ENCODE data around the gene MTUS2.
"Not testable (repeated sequence)": the region's sequence is repeated elsewhere in the genome, so short reads cannot be mapped to it uniquely, and the experiment has no call there.

The MTUS2 gene

GRCh38 chr13:29170436-29171082 lies 350.4 kb downstream of the MTUS2 start:
- DNase-seq = no peak
- no peak for TF ChIP-seq POLR2A (IDR thresholded peaks at IDR 0.05; ENCODE audit: low read length)

GRCh38 chr13:29171244-29171643 lies 351.1 kb downstream of the MTUS2 start:
- no peak for DNase-seq
- TF ChIP-seq POLR2A (IDR thresholded peaks at IDR 0.05; ENCODE audit: low read length) (no peak), GATA1 (IDR thresholded peaks at IDR 0.05; ENCODE audit: low read depth, low read length) (no peak)

- DNase-seq = no peak
- TF ChIP-seq POLR2A (IDR thresholded peaks at IDR 0.05; ENCODE audit: low read length) (no peak), GATA1 (IDR thresholded peaks at IDR 0.05; ENCODE audit: low read depth, low read length) (no peak)
Measured at GRCh38 chr13:29174093-29174492, 354.0 kb downstream of the MTUS2 start.

- TF ChIP-seq POLR2A (IDR thresholded peaks at IDR 0.05; ENCODE audit: low read length) = no peak
- TF ChIP-seq GATA1 (IDR thresholded peaks at IDR 0.05; ENCODE audit: low read depth, low read length) = no peak
- no peak for DNase-seq
Measured at GRCh38 chr13:29175250-29175873, 355.2 kb downstream of the MTUS2 start.

- TF ChIP-seq POLR2A (IDR thresholded peaks at IDR 0.05; ENCODE audit: low read length) = no peak
- no peak for TF ChIP-seq GATA1 (IDR thresholded peaks at IDR 0.05; ENCODE audit: low read depth, low read length)
Measured at GRCh38 chr13:29180055-29180454, 359.9 kb downstream of the MTUS2 start.

GRCh38 chr13:29182216-29182615 lies 362.1 kb downstream of the MTUS2 start:
- no peak for TF ChIP-seq POLR2A (IDR thresholded peaks at IDR 0.05; ENCODE audit: low read length)
- TF ChIP-seq GATA1 (IDR thresholded peaks at IDR 0.05; ENCODE audit: low read depth, low read length) = no peak
- no peak for DNase-seq

More at GRCh38 chr13:29180055-29180454, 359.9 kb downstream of the MTUS2 start:
- no peak for DNase-seq

GRCh38 chr13:29185926-29186325 lies 365.8 kb downstream of the MTUS2 start:
- TF ChIP-seq GATA1 (IDR thresholded peaks at IDR 0.05; ENCODE audit: low read depth, low read length) (peak; percentile 31), POLR2A (IDR thresholded peaks at IDR 0.05; ENCODE audit: low read length) (no peak)
- DNase-seq = peak; percentile 73 to 90

GRCh38 chr13:29187584-29187983 lies 367.4 kb downstream of the MTUS2 start:
- DNase-seq = no peak
- no peak for TF ChIP-seq POLR2A (IDR thresholded peaks at IDR 0.05; ENCODE audit: low read length)
- TF ChIP-seq GATA1 (IDR thresholded peaks at IDR 0.05; ENCODE audit: low read depth, low read length) = no peak

- no peak for TF ChIP-seq POLR2A (IDR thresholded peaks at IDR 0.05; ENCODE audit: low read length)
- no peak for TF ChIP-seq GATA1 (IDR thresholded peaks at IDR 0.05; ENCODE audit: low read depth, low read length)
- DNase-seq = no peak
Measured at GRCh38 chr13:29190298-29190697, 370.2 kb downstream of the MTUS2 start.

- TF ChIP-seq POLR2A (IDR thresholded peaks at IDR 0.05; ENCODE audit: low read length) (no peak), GATA1 (IDR thresholded peaks at IDR 0.05; ENCODE audit: low read depth, low read length) (no peak)
- DNase-seq = no peak
Measured at GRCh38 chr13:29193083-29193482, 372.9 kb downstream of the MTUS2 start.

GRCh38 chr13:29195456-29195855 lies 375.3 kb downstream of the MTUS2 start:
- TF ChIP-seq POLR2A (IDR thresholded peaks at IDR 0.05; ENCODE audit: low read length) (no peak), GATA1 (IDR thresholded peaks at IDR 0.05; ENCODE audit: low read depth, low read length) (no peak)
- no peak for DNase-seq

- TF ChIP-seq POLR2A (IDR thresholded peaks at IDR 0.05; ENCODE audit: low read length) (no peak), GATA1 (IDR thresholded peaks at IDR 0.05; ENCODE audit: low read depth, low read length) (no peak)
- DNase-seq = no peak
Measured at GRCh38 chr13:29196409-29197074, 376.4 kb downstream of the MTUS2 start.

- DNase-seq = not testable (repeated sequence)
Measured at GRCh38 chr13:29202753-29203152, 382.6 kb downstream of the MTUS2 start.

- no peak for TF ChIP-seq GATA1 (IDR thresholded peaks at IDR 0.05; ENCODE audit: low read depth, low read length)
- no peak for TF ChIP-seq POLR2A (IDR thresholded peaks at IDR 0.05; ENCODE audit: low read length)
- DNase-seq = no peak
Measured at GRCh38 chr13:29204651-29205050, 384.5 kb downstream of the MTUS2 start.

GRCh38 chr13:29210676-29211075 lies 390.5 kb downstream of the MTUS2 start:
- TF ChIP-seq GATA1 (IDR thresholded peaks at IDR 0.05; ENCODE audit: low read depth, low read length) (no peak), POLR2A (IDR thresholded peaks at IDR 0.05; ENCODE audit: low read length) (no peak)
- DNase-seq = no peak

- not testable (repeated sequence) for DNase-seq
Measured at GRCh38 chr13:29211162-29211561, 391.0 kb downstream of the MTUS2 start.

Measured in erythroblast (primary cell).